ENCODE measurements around the gene ZBTB16.

ZBTB16 gene

GRCh38 chr11:114180301-114181055 is 121.0 kb downstream of the ZBTB16 start:
- no peak for DNase-seq (ENCODE audit: low read depth in 1 of 2, low spot score in 1 of 2)

GRCh38 chr11:114181195-114181594 is 121.7 kb downstream of the ZBTB16 start:
- DNase-seq (ENCODE audit: low read depth in 1 of 2, low spot score in 1 of 2), result no peak

- no peak for DNase-seq (ENCODE audit: low read depth in 1 of 2, low spot score in 1 of 2)
These were observed 122.2 kb downstream of the ZBTB16 start for GRCh38 chr11:114181752-114182151.

GRCh38 chr11:114182471-114183043 is 123.0 kb downstream of the ZBTB16 start:
- no peak for DNase-seq (ENCODE audit: low read depth in 1 of 2, low spot score in 1 of 2)

GRCh38 chr11:114183044-114183511 is 123.6 kb downstream of the ZBTB16 start:
- peak; percentile 14 to 33 for DNase-seq (ENCODE audit: low read depth in 1 of 2, low spot score in 1 of 2)

- no peak for DNase-seq (ENCODE audit: low read depth in 1 of 2, low spot score in 1 of 2)
These were observed 125.9 kb downstream of the ZBTB16 start for GRCh38 chr11:114185436-114185835.

- DNase-seq (ENCODE audit: low read depth in 1 of 2, low spot score in 1 of 2), result no peak
These were observed 127.7 kb downstream of the ZBTB16 start for GRCh38 chr11:114187173-114187572.

GRCh38 chr11:114188851-114189570 is 129.5 kb downstream of the ZBTB16 start:
- DNase-seq (ENCODE audit: low read depth in 1 of 2, low spot score in 1 of 2), result no peak

GRCh38 chr11:114190630-114191029 is 131.1 kb downstream of the ZBTB16 start:
- DNase-seq (ENCODE audit: low read depth in 1 of 2, low spot score in 1 of 2), result no peak

- DNase-seq (ENCODE audit: low read depth in 1 of 2, low spot score in 1 of 2), result no peak
These were observed 132.4 kb downstream of the ZBTB16 start for GRCh38 chr11:114191893-114192292.

GRCh38 chr11:114192841-114193389 is 133.4 kb downstream of the ZBTB16 start:
- no peak for DNase-seq (ENCODE audit: low read depth in 1 of 2, low spot score in 1 of 2)

GRCh38 chr11:114193730-114194679 is 134.5 kb downstream of the ZBTB16 start:
- no peak for DNase-seq (ENCODE audit: low read depth in 1 of 2, low spot score in 1 of 2)

GRCh38 chr11:114194702-114195101 is 135.2 kb downstream of the ZBTB16 start:
- no peak for DNase-seq (ENCODE audit: low read depth in 1 of 2, low spot score in 1 of 2)

- no peak for DNase-seq (ENCODE audit: low read depth in 1 of 2, low spot score in 1 of 2)
These were observed 135.6 kb downstream of the ZBTB16 start for GRCh38 chr11:114195151-114195550.

GRCh38 chr11:114195981-114196731 is 136.6 kb downstream of the ZBTB16 start:
- DNase-seq (ENCODE audit: low read depth in 1 of 2, low spot score in 1 of 2), result no peak

- no peak for DNase-seq (ENCODE audit: low read depth in 1 of 2, low spot score in 1 of 2)
These were observed 137.6 kb downstream of the ZBTB16 start for GRCh38 chr11:114196997-114197703.

GRCh38 chr11:114197799-114198500 is 138.4 kb downstream of the ZBTB16 start:
- no peak for DNase-seq (ENCODE audit: low read depth in 1 of 2, low spot score in 1 of 2)

GRCh38 chr11:114199051-114199450 is 139.5 kb downstream of the ZBTB16 start:
- DNase-seq (ENCODE audit: low read depth in 1 of 2, low spot score in 1 of 2), result no peak

All from activated CD4-positive, alpha-beta T cell treated with anti-CD3 and anti-CD28 coated beads, Interleukin-2, amount 50 U/mL, for 24 hours (primary cell).